T1000 (cell line): Measurements from ENCODE around the gene CORO7.
A peak's percentile ranks its signal among the peaks of the same experiment; 100 is the strongest.

Experiments used
- DNase-seq: peaks from one replicate; lab custom pipeline; 2025; ENCODE audit warnings: mixed read lengths; lab: John Stamatoyannopoulos, UW

Gene CORO7

GRCh38 chr16:4426021-4426684 is 9.8 kb upstream of the CORO7 start:
- DNase-seq, result no peak

GRCh38 chr16:4425378-4426020 is 9.1 kb upstream of the CORO7 start, which contains the start of gene DNAJA3:
TSS of gene DNAJA3 (plus strand) at chr16:4425868. CDS start at chr16:4425882, 14 bp downstream.
- peak; percentile 92 for DNase-seq

- no peak for DNase-seq
Observed at GRCh38 chr16:4420505-4421105, 4.2 kb upstream of the CORO7 start.

- DNase-seq, result no peak
Observed at GRCh38 chr16:4419402-4419959, 3.1 kb upstream of the CORO7 start.

GRCh38 chr16:4415538-4416199 is 727 bp downstream of the CORO7 start:
- DNase-seq, result no peak

GRCh38 chr16:4414187-4414917 is 2.0 kb downstream of the CORO7 start:
- no peak for DNase-seq

GRCh38 chr16:4412854-4413253 is 3.5 kb downstream of the CORO7 start:
- DNase-seq, result no peak

GRCh38 chr16:4412159-4412558 is 4.2 kb downstream of the CORO7 start:
- no peak for DNase-seq

GRCh38 chr16:4411684-4412083 is 4.7 kb downstream of the CORO7 start:
- no peak for DNase-seq

- DNase-seq, result no peak
Observed at GRCh38 chr16:4410335-4411075, 5.9 kb downstream of the CORO7 start.

GRCh38 chr16:4409081-4409932 is 7.1 kb downstream of the CORO7 start:
- DNase-seq, result no peak

GRCh38 chr16:4408323-4408690 is 8.1 kb downstream of the CORO7 start:
- no peak for DNase-seq

- DNase-seq, result no peak
Observed at GRCh38 chr16:4407543-4408322, 8.7 kb downstream of the CORO7 start.

GRCh38 chr16:4404967-4405696 is 11.3 kb downstream of the CORO7 start:
- DNase-seq, result no peak

- no peak for DNase-seq
Observed at GRCh38 chr16:4404247-4404966, 12.0 kb downstream of the CORO7 start.

GRCh38 chr16:4403133-4403949 is 13.1 kb downstream of the CORO7 start:
- DNase-seq, result no peak
